Middle frontal gyrus (tissue), 1 donor: ENCODE measurements around the gene LAMA1.
"Not testable (repeated sequence)": the region's sequence is repeated elsewhere in the genome, so short reads cannot be mapped to it uniquely, and the experiment has no call there.

Experiments used
- DNase-seq: peaks from one replicate; pipeline ENCODE4 v3.0.0-alpha.2; 2015; ENCODE audit warnings: low spot score; ENCODE audit errors: extremely low spot score

LAMA1 gene, protein sequence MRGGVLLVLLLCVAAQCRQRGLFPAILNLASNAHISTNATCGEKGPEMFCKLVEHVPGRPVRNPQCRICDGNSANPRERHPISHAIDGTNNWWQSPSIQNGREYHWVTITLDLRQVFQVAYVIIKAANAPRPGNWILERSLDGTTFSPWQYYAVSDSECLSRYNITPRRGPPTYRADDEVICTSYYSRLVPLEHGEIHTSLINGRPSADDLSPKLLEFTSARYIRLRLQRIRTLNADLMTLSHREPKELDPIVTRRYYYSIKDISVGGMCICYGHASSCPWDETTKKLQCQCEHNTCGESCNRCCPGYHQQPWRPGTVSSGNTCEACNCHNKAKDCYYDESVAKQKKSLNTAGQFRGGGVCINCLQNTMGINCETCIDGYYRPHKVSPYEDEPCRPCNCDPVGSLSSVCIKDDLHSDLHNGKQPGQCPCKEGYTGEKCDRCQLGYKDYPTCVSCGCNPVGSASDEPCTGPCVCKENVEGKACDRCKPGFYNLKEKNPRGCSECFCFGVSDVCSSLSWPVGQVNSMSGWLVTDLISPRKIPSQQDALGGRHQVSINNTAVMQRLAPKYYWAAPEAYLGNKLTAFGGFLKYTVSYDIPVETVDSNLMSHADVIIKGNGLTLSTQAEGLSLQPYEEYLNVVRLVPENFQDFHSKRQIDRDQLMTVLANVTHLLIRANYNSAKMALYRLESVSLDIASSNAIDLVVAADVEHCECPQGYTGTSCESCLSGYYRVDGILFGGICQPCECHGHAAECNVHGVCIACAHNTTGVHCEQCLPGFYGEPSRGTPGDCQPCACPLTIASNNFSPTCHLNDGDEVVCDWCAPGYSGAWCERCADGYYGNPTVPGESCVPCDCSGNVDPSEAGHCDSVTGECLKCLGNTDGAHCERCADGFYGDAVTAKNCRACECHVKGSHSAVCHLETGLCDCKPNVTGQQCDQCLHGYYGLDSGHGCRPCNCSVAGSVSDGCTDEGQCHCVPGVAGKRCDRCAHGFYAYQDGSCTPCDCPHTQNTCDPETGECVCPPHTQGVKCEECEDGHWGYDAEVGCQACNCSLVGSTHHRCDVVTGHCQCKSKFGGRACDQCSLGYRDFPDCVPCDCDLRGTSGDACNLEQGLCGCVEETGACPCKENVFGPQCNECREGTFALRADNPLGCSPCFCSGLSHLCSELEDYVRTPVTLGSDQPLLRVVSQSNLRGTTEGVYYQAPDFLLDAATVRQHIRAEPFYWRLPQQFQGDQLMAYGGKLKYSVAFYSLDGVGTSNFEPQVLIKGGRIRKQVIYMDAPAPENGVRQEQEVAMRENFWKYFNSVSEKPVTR (N-terminal part only)

DNA sequence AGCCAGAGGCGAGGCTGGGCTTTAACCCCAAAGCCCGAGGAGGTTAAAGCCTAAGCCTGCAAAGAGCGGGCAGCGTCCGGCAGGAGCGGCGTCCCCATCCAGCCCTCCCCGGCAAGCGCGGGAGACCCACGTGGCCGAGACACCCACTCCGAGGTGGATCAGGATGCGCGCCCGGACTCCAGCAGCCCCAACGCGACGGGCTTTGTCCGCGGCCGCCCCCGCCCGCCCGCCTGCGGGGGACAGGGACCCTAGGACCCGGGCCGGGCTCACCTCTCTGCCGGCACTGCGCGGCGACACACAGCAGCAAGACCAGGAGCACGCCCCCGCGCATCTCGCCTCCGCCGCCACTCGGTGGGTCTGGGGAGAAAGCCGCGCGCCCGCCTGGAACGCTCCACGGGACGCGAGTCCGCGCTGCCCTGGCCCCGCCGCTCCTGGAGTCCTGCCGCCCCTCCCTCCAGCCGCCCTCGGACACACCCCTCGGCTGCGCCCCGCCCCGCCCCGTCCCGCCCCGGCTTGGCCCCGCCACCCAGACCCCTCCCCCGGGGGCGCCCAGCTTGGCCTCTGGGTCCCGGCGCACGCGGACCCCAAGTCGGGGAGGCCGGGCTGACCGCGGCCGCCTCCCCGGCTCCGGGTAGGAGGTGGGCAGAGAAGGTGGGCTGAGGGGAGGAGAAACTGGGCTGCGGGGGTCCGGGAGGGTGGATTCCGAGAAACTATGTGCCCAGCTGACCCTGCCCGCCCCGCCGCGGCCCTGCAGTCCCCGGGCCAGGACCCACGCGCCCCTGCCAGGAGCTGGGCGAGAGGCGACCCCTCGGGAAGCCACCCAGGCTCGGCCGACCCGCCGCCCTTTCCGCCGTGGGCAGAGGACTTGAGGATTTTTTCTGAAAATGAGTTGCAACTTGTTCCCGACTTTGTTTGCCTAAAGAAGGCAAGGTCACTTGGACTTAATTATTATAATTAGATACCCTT is at the start of gene LAMA1:
LAMA1 (minus strand) TSS at position 408 of the 966 bp plus-strand sequence; CDS start at position 331, 77 bp downstream.
- DNase-seq, result no peak

DNA sequence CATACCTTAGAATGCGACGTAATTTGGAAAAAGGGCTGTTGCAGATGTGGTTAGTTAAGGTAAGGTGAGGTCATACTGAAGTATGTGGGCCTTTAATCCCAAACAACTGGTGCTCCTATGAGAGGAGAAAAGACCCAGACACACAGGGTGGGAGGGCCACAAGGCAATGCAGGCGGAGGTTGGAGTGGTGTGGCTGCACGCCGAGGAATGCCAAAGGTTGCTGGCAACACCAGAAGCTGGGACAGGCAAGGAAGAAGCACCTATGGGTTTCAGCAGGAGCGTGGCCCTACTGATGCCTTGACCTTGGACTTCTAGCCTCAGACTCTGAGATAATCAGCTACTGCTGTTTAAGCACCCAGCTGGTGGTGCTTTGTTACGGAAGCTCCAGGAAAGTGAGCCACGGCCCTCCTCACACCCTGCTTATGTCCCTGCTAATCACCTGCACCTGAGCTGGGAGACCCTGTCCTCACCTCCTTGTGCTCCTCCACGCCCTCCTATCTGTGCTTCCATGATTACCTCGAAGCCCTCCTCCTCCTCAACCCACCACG is 48.3 kb upstream of the LAMA1 start:
- no peak for DNase-seq

GRCh38 chr18:7164323-7165004 is 46.9 kb upstream of the LAMA1 start:
- DNase-seq, result no peak

GRCh38 chr18:7158216-7158615 is 40.6 kb upstream of the LAMA1 start:
- DNase-seq, result no peak

DNA sequence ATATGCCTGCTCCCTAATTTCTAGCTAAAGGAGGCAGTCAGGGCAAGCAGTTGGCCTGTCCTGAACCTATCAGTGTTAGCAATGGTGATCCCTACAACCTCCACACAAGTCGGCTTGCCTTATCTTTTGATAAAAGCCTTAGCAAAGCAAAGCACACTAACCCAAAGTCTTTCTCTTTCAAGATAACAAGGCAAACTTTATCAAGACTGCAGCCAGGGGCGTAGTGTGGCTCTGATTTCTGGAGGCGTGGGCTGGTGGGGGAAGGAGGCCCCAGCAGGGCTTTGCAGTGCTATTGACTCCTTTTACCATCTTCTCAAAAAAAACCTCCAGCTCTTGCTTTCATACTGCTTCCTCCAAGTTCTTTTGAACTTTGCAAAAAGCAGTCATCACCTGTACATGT is 40.2 kb upstream of the LAMA1 start:
- DNase-seq, result no peak

DNA sequence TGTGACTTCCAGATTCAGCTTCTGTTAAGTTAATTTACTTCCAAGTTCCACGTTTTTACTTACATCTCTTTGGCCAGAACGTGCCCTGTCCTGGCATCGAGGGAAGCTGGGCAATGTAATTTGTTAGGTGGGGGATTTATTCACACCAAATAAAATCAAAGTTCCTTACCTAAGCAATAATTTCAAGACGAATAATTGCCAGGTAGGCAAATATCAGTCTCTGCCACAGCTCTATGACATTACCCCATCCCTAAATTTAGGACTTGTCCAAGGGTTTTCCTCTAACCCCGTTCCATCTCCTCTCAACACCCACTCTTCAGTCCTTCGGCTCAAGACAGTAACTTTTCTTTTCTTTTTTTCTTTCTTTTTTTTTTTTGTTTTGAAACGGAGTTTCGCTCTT is 38.3 kb upstream of the LAMA1 start:
- DNase-seq, result no peak

DNA sequence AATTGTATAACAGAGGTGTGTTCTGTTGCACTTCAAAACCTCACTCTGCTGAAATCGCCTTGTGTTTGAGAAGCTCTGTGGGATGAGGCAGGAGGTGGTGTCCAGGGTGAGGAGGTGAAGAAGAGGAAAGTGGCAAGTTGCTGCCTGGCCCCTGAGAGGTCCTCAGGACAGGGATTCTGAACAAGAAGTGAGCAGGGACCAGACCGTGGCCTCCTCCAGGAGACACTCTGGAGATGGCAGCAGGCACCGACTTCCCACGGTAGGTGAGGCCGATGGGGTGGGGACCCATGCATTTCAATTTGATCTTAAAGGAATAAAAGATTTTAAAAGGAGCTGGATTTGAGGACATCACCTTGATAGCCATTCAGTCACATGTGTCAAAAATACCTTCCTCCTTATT is 37.5 kb upstream of the LAMA1 start:
- DNase-seq, result no peak

DNA sequence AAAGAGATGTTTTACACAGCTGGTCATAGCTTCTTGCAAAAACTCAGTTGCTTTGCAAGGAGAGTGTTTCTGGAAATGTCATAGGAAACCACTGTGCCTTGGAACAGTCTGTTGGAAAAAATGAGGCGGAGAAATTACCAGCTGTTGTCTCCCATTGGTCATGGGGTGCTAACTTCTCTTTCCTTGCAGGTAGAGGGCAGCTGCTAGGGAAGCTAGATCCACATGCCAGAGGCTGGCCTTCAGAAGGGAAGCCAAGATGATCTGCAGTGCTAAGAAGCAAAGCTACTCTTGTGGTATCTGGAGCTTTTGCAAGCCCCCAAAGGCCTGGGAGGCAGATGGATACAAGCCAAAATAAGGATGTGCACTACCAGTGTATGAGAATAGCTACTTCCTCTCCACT is 34.8 kb upstream of the LAMA1 start:
- no peak for DNase-seq

- no peak for DNase-seq
These were observed 29.8 kb upstream of the LAMA1 start for GRCh38 chr18:7147399-7147798.

- no peak for DNase-seq
These were observed 28.5 kb upstream of the LAMA1 start for GRCh38 chr18:7146067-7146466.

DNA sequence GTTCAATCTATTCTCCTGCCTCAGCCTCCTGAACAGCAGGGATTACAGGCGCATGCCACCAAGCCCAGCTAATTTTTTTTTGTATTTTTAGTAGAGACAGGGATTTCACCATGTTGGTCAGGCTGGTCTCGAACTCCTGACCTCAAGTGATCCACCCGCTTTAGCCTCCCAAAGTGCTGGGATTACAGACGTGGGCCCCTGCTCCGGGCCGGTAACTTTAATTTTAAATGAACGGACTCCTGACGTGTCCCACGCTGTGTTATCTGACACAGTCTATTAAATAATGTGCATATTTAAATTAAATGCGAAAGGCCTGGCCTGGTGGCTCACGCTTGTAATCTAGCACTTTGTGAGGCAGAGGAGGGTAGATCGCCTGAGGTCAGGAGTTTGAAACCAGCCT is 27.3 kb upstream of the LAMA1 start:
- DNase-seq, result not testable (repeated sequence)

DNA sequence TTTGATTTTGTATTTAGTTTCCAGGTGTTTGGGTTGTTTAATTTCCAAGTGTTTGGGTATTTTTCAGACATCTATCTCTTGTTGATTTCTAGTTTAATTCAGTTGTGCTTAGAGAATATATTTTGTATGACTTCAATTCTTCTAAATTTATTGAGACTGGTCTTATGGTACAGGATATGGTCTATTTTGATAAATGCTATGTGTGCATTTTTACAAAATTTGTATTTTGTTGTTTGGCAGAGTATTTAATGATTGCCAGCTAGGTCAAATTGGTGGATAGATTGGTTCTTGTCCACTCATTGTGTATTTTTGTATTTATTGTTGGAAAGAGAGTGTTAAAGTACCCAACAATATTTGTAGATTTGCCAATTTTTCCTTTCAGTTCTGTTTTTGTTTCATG is 23.7 kb upstream of the LAMA1 start:
- DNase-seq, result no peak

DNA sequence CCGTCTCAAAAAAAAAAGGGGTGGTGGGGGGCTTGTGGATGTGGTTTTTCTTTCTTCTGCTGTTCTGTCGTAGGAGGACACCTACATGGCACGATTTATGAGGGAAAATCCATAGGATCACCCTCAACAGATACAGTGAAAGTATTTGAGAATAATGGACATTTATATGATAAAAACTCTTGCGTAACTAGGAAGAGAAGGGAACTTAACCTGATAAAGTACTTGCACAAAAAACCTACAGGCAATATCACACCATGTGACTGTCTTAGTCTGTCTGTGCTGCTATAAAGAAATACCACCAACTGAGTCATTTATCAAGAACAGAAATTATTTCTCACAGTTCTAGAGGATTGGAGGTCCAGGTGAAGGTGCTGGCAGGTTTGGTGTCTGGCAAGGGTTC is 21.8 kb upstream of the LAMA1 start:
- DNase-seq, result no peak

GRCh38 chr18:7133181-7133580 is 15.6 kb upstream of the LAMA1 start:
- DNase-seq, result no peak

- DNase-seq, result no peak
These were observed 15.0 kb upstream of the LAMA1 start for GRCh38 chr18:7132356-7133150.

DNA sequence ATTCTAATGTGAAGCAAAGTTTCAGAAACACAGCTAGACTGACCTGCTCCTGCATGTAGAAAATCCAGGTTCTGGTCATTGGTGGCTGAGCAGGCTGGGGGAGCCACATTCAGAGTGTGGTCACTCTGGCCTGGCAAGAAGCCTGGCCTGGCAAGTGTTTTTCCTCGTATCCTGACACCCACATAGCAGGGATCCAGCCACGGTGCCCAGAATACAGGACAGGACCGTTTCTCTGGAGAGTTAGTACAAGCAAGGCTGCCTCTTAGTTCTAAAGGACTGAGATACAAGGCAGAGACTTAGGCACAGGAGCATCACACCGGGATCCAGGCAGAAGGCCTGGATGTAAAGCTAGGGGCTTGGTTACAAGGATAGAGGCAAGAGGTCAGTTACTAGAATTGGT is 4.8 kb upstream of the LAMA1 start:
- no peak for DNase-seq

DNA sequence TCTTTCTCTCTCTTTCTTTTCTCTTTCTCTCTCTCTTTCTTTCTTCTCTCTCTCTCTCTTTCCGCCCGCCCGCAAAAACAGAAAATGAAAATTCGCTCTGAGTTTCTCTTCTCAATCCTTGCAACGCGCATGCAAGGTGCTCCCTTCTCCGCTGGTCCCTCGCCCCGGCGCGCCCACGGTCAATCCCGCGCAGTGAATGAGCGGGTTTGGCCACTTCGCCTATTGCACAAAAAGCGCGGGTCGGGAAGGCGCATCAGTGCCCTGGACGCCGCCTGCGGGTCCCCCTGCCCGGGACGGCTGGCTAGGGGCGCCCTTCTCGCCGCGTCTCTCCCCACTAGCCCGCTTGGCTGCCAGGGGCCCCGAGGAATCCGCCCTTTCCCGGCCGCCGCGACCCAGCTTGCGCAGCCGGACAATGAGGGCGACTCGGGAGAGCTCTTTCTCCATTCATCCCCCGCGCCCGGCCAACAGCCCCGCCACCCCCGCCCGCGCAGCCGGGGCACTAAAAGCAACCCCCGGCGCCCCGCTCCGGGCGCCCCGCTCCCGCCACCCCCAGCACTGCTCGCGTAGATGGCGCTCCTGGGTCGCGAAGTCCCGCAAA is 706 bp downstream of the LAMA1 start:
- DNase-seq, result no peak

GRCh38 chr18:7116001-7116730 is 1.4 kb downstream of the LAMA1 start:
- no peak for DNase-seq
